Activated gamma-delta T cell (primary cell): Measurements from ENCODE around the gene RXFP3.
"Not testable (repeated sequence)": the region's sequence is repeated elsewhere in the genome, so short reads cannot be mapped to it uniquely, and the experiment has no call there.

Experiments
- DNase-seq: peaks from one replicate; lab custom pipeline; 2025; lab: John Stamatoyannopoulos, UW
- total RNA-seq, 2 donors: gene quantifications; one replicate each; lab custom pipeline; 2026; lab: John Stamatoyannopoulos, UW

RXFP3 gene, protein sequence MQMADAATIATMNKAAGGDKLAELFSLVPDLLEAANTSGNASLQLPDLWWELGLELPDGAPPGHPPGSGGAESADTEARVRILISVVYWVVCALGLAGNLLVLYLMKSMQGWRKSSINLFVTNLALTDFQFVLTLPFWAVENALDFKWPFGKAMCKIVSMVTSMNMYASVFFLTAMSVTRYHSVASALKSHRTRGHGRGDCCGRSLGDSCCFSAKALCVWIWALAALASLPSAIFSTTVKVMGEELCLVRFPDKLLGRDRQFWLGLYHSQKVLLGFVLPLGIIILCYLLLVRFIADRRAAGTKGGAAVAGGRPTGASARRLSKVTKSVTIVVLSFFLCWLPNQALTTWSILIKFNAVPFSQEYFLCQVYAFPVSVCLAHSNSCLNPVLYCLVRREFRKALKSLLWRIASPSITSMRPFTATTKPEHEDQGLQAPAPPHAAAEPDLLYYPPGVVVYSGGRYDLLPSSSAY
- total RNA-seq, result 0 reads per million in 2 donors

DNA sequence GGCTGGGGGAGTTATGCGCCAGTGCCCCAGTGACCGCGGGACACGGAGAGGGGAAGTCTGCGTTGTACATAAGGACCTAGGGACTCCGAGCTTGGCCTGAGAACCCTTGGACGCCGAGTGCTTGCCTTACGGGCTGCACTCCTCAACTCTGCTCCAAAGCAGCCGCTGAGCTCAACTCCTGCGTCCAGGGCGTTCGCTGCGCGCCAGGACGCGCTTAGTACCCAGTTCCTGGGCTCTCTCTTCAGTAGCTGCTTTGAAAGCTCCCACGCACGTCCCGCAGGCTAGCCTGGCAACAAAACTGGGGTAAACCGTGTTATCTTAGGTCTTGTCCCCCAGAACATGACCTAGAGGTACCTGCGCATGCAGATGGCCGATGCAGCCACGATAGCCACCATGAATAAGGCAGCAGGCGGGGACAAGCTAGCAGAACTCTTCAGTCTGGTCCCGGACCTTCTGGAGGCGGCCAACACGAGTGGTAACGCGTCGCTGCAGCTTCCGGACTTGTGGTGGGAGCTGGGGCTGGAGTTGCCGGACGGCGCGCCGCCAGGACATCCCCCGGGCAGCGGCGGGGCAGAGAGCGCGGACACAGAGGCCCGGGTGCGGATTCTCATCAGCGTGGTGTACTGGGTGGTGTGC lies at the start of gene RXFP3:
Gene RXFP3 (plus strand): TSS at position 6 of the 636 bp plus-strand sequence. CDS start 355 bp downstream, at position 361.
- no peak for DNase-seq

DNA sequence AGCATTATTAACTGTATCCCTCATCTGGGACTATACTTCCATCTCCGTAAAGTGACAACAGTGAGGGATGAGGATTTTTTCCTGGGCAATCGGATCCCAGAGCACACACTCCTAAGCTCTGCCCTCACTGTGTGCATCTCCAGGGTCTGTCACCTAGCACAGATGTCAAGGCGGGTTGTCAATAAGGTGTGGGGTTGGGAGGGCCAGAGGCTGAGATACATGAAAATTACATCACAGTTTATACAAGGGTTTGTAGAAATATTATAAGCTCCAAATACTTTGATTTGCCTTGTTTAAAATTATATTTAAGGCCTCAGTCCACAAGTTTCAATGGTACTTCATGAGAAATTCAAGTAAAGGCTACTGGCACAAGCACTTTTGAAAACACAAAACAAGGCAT lies 48.9 kb upstream of the RXFP3 start:
- no peak for DNase-seq

DNA sequence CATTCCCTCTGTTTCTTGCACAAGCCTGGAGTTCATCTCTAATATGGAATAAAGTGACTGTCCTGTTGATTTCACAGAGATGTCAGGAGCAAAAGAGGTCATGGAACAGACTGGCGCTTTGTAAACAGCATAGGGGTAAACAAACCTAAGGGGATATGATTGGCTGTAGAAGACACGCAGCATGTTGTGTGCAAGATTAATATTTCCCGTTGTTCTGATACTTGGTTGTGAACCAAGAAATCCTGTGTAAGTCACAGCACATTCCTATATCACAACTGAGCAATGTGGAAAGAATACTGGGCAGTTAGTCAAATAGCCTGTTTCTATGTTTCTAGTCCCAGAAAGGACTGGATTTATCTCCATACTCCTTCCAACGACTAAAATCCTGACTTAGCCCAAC lies 47.6 kb upstream of the RXFP3 start:
- no peak for DNase-seq

DNA sequence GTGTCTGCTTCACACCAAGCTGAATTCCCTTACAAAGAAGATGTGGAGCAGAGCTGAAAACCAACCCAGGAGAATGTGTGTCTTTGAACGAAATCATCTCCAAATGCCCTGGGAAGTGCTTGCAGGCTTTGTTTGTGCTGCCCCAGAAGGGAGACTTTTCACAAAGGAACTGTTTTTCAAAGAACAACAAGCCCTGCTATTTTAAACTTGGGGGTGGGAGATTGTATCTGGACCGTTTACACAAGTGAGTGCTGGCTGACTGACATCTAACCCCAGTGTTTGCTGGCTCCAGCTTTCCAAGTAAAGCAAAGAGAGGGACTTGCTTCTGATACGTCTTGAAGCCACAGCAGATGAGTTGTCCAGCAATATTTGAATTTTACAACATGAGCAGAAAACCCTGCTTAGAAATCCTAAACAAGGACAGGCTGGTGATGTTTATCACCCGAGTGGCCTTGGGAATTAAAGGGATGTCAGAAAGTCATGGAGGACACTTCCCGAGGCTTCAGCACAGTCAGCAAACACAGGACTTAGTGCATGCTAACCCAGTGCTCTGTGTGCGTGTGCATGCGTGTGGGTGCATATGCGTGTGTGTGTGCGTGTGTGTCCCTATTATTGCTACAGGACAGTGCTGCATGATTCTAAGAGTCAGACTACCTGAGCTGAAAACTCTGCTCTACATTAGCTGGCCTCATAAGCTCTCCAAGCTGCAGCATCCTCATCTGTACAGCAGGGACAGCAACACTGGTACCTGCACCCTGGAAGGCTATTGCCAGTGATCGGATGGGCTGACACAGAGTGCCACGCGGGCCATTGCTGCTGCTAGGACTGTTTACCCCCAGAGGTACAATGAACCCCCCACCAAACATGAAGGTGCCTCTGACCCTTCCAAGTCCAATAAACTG lies 45.8 kb upstream of the RXFP3 start:
- no peak for DNase-seq

DNA sequence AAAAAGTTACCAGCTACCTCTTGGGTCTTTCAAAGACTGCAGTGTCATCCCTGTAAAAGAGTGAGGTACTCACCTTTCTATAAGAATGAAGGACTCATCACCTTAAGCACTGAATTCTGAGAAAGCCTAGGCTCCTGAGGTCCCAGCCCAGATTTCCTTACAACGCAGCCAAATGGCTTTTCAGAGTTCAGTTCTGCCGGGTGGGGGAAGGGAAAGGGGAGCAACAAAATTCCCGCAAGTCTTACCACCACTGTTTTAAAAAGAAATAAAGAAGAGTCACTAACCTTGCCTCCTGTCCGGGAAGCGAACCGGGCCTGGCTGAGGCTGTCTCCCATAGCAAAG lies 44.8 kb upstream of the RXFP3 start:
- DNase-seq, result no peak

DNA sequence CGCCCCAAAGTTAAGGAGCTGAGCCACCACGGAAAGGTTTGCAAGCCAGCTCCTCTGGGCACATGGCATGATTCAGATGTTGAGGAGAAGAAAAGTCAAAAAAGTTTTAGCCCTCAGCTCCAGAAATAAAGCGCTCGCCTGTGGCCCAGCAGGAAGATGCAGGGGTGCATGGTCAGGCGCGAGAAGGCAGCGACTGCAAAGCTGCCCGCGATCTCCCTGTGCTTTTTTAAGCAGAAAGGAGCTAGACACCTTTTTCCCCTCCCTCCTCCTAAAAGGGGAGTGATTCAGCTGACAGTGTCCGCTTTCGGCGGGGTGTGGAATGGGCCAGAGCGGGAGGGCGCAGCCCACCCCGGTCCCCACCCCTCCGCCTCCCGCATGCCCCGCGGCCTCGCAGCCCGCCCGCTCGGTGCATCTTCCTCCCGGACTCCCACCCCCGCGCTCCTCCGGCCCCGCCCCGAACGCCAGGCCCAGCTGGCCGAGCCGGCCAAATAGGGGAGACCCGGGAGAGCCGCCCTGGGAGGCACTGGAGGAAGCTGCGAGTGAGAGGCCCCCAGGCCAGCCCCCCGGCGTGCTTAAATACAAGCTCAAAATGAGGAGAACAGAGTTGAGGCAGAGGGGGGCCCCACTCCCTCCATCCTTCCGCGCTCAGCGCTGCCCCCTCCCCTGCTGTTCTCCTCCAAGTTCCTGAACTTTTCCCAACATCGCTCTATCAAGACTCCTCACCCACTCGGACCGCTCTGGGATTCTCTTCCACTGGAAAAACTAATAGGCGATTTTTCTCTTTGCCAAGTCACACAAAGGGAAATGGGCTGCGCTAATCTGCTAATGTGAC lies 44.2 kb upstream of the RXFP3 start, which contains the start of gene ADAMTS12:
Gene ADAMTS12 (minus strand): TSS at position 203 of the 832 bp plus-strand sequence. CDS start 134 bp downstream, at position 69.
- DNase-seq, result no peak

DNA sequence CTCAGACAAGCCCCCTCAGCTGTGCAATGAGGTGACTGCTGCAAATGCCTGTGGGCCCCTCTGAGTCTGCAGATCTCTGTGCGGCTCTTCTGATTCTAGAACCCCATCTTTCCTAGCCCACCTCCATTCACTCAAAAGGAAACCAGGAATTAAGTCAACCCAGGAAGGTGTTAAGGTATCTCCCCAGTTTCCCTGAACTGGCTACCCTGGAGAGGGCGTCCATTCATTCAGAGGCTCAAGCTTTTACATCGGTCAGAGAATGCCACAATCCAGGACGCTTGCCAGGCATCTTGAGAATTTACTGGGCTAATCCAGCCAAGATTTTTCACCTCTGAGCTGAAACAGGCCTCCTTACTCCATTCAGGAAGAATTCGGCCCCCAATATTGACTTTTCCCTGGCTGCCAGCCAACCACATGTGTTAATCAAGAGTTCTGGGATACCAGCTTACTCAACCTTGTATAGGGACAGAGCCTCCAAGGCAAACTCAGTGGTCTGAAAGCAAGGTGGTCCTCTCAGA lies 43.5 kb upstream of the RXFP3 start:
- DNase-seq, result no peak

DNA sequence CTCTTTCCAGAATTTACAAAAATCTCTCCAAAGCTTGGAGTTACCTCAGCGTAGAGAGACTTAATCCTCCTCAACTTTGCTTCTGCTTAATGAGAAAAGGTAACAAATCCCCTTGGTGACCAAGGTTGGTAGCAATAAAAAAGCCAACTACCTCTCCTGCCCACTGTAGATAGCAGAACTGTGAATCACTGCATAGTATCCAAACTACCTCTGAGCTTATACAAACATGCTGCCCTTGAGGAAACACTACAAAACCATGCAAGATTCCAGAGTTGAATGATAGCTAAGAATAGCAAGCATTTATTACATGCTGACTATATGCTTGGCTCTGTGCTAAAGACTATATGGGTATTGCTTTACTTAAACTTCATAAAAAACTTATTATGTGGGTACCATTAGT lies 41.6 kb upstream of the RXFP3 start:
- DNase-seq, result no peak

DNA sequence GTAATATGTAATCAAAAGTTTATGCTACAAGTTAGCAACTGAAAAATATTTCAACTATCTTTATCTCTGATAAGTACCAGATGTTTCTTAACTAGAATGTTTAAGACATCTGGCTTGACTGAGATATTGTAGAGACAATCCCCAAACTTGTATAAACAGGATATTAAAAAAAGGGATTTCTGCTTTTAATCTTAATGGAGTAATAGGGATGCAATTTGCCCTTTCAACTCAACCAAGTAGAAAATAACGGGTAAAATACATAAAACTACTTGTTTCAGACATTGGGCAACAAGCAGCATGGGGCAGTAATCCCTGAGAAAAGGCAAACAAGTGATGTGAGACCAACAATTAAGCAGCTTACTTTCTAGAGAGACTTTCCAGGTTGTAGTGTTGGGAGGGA lies 35.0 kb upstream of the RXFP3 start:
- no peak for DNase-seq

DNA sequence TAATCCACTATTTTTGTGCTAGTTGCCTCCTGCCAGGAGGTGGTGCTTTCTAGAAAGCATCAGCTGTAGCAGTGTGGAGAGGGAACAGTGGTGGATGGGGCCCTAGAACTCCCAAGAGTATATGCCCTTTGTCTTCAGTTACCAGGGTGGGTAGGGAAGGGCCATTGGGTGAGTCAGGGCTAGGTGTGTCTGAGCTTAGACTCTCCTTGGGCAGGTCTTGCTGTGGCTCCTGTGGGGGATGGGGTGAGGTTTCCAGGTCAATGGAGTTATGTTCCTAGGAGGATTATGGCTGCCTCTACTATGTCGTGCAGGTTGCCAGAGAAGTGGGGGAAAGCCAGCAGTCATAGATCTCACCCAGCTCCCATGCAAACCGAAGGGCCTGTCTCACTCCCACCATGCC lies 33.1 kb upstream of the RXFP3 start:
- DNase-seq, result no peak

DNA sequence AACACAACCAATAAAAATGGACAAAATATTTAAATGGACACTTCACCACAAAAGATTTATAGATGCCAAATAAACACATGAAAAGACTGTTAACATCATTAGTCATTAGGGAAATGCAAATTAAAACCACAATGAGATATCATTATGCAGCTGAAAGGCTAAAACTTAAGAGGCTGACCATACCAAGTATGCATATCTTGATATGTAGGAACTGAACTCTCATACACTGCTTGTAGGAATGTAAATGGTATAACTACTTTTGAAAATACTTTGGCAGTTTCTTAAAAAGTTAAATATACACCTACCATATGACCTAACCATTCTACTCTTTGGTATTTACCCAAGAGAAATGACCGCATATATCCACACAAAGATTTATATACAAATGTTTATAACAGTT lies 30.8 kb upstream of the RXFP3 start:
- no peak for DNase-seq

DNA sequence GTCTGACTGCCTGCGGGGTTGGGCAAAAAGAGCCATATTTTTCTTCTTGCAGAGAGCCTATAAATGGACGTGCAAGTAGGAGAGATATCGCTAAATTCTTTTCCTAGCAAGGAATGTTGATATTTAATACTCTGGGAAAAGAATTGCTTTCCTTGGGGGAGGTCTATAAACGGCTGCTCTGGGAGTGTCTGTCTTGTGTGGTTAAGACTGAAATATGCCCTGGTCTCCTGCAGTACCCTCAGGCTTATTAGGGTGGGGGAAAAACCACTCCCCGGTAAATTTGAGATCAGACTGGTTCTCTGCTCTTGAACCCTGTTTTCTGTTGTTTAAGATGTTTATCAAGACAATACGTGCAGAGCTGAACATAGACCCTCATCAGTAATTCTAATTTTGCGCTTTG lies 29.9 kb upstream of the RXFP3 start:
- DNase-seq, result not testable (repeated sequence)

DNA sequence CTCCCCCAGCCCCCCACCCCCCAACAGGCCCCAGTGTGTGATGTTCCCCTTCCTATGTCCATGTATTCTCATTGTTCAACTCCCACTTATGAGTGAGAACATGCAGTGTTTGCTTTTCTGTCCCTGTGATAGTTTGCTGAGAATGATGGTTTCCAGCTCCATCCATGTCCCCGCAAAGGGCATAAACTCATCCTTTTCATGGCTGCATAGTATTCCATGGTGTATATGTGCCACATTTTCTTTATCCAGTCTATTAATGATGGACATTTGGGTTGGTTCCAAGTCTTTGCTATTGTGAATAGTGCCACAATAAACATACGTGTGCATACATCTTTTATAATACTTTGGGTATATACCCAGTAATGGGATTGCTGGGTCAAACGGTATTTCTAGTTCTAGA lies 21.3 kb upstream of the RXFP3 start:
- DNase-seq, result not testable (repeated sequence)

DNA sequence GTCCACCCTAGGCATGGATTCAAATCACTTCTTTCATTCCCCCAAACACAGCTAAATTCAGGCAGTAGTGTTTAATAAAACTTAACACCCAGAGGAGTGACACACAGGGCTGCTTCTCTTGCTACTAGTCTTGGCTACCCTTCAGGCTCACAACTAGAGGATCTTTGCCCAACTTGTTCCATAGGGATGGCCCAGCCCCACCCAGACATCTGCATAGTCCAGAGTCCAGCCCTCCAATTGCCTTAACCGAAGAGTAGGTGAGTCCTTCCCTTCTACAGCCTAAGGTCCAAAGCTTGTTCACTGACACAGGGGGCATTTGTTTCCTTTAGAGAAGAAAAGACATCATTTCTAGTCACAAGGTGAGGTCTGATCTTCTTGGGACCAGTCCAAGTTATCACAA lies 15.2 kb upstream of the RXFP3 start:
- DNase-seq, result no peak

DNA sequence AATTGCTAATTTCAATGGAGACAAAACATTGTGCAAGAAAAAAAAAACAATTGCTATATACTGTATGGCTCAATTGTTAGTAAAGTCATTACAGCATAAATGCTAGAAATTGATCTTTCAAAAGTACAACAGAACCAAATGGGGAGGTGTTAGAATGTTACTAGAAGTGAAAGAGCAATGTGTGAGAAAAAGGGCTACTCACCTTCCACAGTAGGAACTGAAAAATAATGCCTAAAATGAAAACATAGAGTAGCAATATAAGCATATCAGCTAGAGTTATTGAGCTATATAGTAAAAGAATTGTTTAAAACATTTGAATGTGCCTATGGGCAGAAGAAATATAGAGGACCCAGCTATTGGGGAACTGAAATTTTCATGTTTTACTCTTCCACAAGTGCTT lies 10.9 kb upstream of the RXFP3 start:
- DNase-seq, result no peak

DNA sequence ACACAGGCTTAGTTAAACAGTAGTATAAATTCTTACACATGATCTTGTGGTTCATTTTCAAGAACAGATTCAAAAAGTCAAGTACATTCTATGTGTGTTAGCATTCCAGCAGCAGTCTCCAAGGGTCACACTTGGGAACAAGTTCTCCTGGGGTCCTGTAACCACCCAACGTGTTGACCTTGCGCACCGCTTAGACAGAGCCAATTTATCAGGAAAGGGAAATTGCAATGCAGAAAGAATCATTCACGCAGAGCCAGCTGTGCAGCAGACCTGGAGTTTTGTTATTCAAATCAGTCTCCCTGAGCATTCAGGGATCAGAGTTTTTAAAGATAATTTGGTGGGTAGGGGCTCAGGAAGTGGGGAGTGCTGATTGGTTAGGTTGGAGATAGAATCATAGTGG lies 8.5 kb upstream of the RXFP3 start:
- no peak for DNase-seq

DNA sequence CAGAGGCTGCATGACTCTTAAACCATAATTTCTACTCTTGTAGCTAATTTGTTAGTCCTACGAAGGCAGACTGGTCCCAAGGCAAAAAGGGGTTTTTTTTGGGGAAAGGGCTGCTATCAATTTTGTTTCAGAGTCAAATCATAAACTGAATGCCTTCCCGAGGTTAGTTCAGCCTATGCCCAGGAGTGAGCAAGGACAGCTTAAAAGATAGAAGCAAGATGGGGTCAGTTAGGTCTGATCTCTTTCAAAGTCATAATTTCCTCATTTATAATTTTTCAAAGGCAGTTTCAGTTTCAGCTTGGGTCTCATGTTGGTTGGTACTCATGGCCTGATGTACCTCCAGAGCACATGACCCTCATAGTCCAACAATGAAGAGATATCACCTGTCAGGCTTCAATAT lies 7.9 kb upstream of the RXFP3 start:
- no peak for DNase-seq

DNA sequence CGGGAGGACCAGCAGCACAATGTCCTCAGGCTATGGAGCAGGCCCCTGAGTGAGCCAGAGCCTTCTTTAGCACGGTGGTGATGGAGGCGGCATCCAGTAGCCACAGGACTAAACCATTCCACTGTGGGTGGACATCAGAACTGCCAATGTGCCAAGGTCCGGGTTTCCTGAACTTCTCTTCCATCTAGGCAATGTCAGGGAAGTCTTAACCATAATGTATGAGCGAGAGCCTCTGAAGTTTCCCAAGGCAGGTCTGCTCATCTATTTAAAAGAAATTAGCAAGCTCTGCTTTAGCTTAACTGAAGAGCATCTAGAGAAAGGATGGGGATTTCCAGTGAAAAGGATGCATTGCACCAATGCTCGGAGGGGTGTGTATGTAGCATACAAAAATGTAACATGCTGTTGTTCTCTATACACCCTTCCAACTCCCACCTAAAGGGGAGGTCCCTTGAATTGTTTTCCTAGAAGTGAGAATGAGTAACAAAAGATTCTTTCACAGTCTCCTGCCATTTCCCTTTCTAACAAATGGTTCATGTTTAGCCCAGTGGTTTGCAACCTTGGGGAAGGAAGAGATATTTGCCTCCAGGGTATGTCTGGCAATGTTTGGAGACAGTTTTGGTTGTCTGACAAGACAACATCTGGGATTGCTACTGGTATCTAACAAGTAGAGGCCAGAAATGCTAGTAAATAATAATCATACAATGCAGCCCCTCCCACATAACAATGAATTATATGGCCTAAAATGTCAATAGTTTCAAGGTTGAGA lies 6.1 kb upstream of the RXFP3 start:
- no peak for DNase-seq

DNA sequence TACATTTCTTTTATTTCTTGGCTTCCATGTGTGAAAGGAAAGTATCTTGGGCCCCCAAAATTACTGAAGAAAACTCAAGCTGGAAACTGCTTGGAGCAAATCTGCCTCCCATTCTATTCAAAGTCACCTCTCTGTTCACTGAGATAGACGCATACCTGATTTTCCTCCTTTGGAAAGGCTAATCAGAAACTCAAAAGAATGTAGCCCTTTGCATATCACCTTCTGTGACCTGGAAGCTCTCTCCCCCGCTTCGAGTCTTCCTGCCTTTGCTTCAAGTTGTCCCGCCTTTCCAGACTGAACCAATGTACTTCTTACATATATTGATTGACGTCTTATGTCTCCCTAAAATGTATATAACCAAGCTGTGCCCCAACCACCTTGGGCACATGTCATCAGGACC lies 5.0 kb upstream of the RXFP3 start:
- no peak for DNase-seq

DNA sequence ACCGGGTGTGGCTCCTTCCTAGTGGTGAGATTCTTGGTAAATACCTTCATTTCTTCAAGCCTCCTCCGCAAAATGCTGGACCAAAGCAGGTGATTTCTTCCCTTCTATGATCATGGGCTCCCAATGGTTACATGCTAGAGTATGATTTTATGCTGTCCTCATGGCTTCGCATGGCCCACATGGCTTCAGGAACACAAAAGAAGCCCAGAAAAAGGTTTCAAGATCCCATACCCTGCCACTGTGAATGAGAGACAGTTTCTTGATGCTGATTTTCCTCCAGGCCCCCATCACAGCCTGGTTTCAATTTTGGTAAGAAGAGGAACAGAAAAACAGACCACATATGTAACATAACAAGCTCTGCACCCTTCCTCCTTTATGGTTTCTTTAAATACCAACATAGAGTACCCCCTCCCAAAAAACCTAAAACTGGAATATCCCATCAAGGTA lies 2.4 kb upstream of the RXFP3 start:
- no peak for DNase-seq
